GM19328 (cell line): Measurements from ENCODE around the gene UBE2O.

ENCODE experiments used
- ATAC-seq: cut with Tn5 transposase; IDR thresholded peaks from one replicate; pipeline ENCODE4 v1.9.1; 2021; ENCODE audit warnings: mild to moderate bottlenecking, moderate library complexity; ENCODE audit not compliant: unreplicated experiment

Gene UBE2O

GRCh38 chr17:76485569-76485968 lies 32.6 kb upstream of the UBE2O start:
- no peak for ATAC-seq

- ATAC-seq, result no peak
Observed at GRCh38 chr17:76484228-76484725, 31.3 kb upstream of the UBE2O start.

DNA sequence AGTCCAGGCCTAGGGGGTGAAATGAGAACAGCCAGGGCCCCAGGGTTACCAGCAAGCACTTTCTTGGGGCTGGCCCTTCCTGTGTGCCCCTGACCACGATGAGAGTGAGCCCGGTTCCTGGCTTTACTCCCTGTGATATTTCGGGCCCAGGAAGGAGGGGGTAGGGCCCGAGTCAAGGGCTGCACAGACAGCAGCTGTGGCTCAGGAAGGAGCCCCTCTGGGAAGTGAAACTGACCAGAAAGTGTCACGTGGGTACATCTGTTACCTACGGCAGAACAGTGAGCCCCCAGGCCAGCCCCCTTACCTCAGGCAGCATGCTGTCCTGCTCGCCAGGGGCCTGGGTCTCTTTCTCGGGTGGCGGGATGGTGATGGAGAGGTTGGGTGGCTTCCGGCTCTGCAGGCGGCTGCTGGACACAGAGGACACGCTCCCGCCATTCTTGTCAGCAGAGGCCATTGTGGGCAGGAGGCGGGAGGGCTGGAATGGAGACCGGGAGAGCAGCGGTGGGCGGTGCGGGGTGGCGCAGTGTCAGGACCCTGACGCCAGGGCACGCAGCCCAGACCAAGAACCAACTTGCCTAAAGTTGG lies 28.2 kb upstream of the UBE2O start:
- peak; percentile 55 for ATAC-seq

GRCh38 chr17:76480632-76481031 lies 27.7 kb upstream of the UBE2O start:
- peak; percentile 14 for ATAC-seq

- no peak for ATAC-seq
Observed at GRCh38 chr17:76479515-76480060, 26.6 kb upstream of the UBE2O start.

DNA sequence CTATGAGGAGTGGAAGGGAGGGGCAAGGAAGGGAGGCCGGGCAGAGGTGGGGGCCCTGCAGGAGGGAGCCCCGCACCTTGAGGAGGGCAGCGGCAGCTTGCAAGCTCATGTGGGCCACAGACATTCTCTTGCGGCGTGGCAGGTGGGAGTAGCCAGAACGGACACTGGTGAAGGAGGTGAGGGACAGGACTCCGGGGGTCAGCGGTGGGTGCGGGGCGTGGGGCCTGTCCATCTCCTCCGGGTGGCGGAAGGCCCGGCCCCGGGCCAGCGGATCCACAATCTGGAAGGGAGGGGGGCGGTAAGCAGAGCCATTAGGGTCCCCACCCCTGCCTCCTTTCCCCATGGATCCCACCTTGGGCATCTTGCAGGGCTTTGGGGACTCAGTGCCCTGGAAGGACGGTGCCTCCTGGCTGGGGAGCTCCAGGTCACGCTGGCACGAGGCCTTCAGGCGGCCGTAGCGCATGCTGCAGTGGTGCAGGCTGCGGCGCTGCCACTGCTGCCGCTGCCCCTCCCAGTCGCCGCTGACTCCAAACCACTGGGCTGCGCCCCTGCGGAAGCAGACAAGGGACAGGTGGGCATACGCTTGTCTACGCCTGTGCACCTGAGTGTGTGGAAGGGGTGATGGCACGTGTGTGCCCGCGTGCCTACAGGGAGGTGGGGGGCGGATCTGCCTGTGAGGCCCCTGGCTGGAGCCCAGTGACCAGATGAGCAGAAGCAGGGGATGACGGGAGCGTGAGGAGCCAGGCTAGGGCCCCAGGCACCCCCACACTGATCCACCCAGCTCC lies 26.0 kb upstream of the UBE2O start:
- no peak for ATAC-seq

- ATAC-seq, result no peak
Observed at GRCh38 chr17:76478097-76478496, 25.1 kb upstream of the UBE2O start.

DNA sequence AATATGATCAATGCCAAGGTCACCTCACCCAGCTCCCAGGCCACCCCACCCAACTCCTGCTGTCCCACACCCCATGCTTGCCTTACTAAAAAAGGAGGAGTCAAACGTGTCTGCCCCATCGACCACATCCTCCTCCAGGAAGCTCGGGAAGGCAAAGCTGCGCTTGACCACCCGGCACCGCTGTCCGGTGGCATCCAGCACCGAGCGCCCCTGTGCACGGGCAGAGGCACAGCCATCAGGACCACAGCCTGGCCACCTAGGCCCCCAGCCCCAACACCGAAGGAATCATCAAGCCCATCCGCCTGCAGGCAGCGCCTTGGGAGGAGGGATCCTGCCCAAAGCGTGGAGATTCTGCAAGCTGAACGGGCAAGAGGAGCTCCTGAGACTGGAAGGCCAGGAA lies 24.6 kb upstream of the UBE2O start:
- ATAC-seq, result no peak

DNA sequence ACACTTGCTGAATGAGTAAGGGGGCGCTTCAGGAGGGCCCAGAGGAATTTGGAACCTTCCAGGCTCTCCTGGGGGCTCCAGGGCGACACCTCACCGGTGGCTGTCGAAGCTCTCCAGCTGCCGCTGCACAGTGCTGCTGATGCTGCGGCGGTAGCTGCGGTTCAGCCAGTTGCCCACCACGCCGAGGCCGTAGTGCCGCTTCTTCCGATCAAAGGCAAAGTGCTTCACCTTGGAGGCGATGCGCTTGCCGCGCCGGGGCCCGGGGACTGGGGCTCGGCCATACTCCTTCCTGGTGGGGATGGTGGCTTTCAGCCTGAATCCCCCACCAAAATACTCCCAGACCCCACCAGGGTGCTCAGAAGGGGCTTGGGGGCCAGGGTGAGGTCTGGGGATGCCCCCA lies 23.8 kb upstream of the UBE2O start:
- ATAC-seq, result no peak

- no peak for ATAC-seq
Observed at GRCh38 chr17:76475302-76475701, 22.4 kb upstream of the UBE2O start.

DNA sequence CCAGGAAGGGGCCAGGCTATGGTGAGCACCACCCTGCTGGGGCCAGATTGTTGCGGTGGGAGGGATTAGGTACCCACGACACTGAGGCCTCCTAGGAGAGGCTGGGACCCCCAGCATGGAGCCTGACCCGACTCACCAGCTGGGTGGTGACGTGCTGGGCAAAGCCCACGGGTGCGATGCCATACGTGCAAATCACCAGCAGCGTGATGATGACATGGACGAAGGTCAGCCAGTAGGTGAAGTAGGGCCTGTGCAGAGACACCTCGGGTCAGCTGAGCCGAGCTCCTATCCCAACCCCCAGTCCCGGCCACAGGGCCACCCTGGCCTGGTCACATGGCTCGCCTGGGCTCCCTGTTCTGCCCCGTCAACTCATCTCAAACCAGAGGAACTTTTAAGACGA lies 21.9 kb upstream of the UBE2O start:
- ATAC-seq, result no peak

DNA sequence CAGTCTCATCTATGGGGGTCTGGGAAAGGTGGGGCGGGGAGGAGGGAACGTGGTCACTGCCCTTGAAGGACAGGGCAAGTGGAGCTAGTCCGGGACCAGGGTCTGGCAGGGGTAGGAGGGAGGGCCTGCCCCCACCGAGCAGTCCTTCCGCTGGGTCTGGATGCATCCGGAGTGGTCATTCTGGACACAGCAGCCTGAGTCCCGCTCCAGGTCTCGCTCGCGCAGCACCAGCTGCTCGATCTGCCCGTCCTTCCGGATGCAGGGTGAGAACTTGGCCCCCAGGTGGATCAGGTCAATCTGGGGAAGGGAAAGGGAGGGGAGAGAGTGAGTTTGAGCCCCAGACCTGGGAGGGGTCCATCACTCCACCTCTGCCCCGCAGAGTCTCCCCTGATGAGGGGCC lies 21.3 kb upstream of the UBE2O start:
- no peak for ATAC-seq

- no peak for ATAC-seq
Observed at GRCh38 chr17:76473541-76473985, 20.6 kb upstream of the UBE2O start.

- ATAC-seq, result no peak
Observed at GRCh38 chr17:76472726-76473125, 19.8 kb upstream of the UBE2O start.

DNA sequence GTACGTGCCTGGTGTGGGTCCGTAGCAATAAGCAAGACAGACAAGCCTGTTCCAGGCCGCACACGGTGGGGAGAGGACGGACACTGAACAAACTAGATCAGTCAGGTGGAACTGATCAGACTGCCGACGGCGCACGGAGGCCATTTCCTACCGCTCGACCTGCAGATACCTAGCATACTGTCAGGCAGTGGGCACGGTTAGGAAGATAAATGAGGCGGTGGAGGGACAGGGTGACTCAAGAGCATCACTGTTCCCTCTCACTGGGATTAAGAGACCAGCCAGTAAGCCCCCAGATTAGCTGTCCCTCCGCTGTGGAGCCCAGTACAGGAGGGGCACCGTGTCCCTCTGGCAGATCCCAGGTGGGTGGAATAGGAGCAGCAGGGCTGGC lies 19.3 kb upstream of the UBE2O start:
- no peak for ATAC-seq

- ATAC-seq, result no peak
Observed at GRCh38 chr17:76471498-76472257, 18.7 kb upstream of the UBE2O start.

GRCh38 chr17:76469991-76470739 lies 17.2 kb upstream of the UBE2O start:
- ATAC-seq, result no peak

GRCh38 chr17:76469076-76469990 lies 16.4 kb upstream of the UBE2O start:
- no peak for ATAC-seq

DNA sequence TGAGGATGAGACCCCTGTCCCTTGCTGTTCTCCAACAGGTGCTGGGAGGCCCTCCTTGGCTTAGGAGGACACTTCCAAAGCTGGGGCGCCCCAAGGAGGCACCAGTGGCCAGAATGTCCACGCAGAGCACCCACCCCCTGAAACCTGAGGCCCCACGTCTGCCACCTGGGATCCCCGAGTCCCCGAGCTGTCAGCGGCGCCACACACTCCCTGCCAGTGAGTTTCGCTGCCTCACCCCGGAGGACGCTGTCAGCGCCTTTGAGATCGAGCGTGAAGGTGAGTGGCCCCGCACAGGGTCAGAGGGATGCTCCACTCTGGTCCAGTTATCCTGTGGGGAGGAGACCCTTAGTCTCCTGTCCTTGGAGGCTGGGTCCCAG lies 15.7 kb upstream of the UBE2O start:
- ATAC-seq, result no peak
